Posterior vena cava (tissue), 2 donors: ENCODE results near the gene ACTC1. TPM values are rescaled to one million over a fixed set of nuclear protein-coding genes. Genes with fewer than 3 reads are reported as not detected.

ENCODE experiments used
- DNase-seq: peaks from one replicate; pipeline ENCODE4 v3.0.0-alpha.2; 2020; ENCODE audit warnings: low spot score
- intact Hi-C, 2 donors: fragments of 100-400 bp; cut with DNase I; formaldehyde crosslinking; loops; one replicate each; pipeline versions ENCODE4 v1.14.1 to v1.14.2; 2022 to 2023
- total RNA-seq, 2 donors: library from RNA; stranded (reverse); fragmentation: NEBNext Ultra II Directional; extraction: Animal tissue kit (Norgen Biotek cat#: 25700); gene quantifications; one replicate each; pipeline ENCODE4 v1.2.1, GENCODE V29; 2021
- donor health status: DM: yes; HTN: yes; CAD: no.
- donor health status: DM: yes; HTN: yes; CAD: no.

The ACTC1 gene
- total RNA-seq, 2 donors from 2014 or later: 93.6 to 93.8 TPM

- intact Hi-C loops: no loop called here
- DNase-seq: no peak
Measured at GRCh38 chr15:34802803-34803750, 7.7 kb upstream of the ACTC1 start.

DNA sequence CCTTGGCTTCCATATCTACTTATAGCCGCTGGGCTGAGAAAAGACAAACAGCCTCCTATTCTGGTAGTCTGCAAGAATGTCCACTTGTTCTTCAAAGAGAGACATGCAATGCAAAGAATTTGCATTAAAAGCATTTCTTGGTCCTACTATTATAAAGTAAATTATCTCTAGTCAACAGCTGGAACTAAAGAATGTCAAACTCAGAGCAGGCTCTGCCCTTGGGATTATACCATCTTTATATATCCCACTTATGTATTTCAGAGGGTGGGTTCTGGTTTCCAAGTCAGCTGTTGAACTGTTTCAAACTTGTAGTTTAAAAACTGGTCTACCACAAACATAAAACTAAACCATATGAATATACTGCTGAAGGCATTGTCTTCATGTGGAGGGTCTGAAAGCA lies 7.0 kb upstream of the ACTC1 start:
- intact Hi-C loops: no loop called here
- DNase-seq: no peak

GRCh38 chr15:34799149-34800101 lies 4.1 kb upstream of the ACTC1 start:
- intact Hi-C loops: no loop called here
- no peak for DNase-seq

DNA sequence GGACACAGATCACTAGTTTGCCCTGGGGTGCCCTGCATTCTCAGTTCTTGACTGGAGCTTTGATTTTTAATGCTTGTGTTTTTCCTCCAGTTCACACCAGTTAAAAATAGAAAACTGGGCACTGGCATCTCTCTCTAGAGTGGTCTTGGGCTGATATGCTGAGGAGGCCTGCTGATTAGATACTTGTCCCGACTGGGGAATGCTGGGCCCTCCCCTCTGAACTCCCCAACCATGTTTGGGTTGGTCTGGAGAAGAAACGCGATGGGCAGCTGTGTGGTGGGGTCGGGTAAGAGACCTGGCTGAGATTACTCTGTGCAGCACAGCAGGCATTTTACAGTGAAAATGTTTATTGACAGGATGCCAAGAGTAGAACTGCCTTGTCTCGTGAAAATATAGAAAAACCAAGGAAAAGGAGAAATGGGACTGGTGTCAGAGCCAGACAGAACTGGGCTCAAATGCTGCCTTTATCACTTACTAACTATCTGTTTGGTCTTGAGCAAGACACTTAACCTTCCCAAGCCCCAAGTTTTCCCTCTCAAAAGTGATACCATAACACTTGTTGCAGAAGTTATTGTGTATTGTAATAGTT lies 1.6 kb upstream of the ACTC1 start:
- DNase-seq: no peak
- intact Hi-C loops: no loop called here

GRCh38 chr15:34794590-34795206 lies 651 bp downstream of the ACTC1 start:
- DNase-seq: no peak

GRCh38 chr15:34793901-34794300 lies 1.4 kb downstream of the ACTC1 start:
- intact Hi-C loops: no loop called here
- no peak for DNase-seq

More at GRCh38 chr15:34794590-34795206, 651 bp downstream of the ACTC1 start:
- intact Hi-C loops: no loop called here

- DNase-seq: no peak
- intact Hi-C loops: no loop called here
Measured at GRCh38 chr15:34793071-34793470, 2.3 kb downstream of the ACTC1 start.

GRCh38 chr15:34791701-34792100 lies 3.6 kb downstream of the ACTC1 start:
- intact Hi-C loops: no loop called here
- DNase-seq: no peak

- DNase-seq: no peak
- intact Hi-C loops: no loop called here
Measured at GRCh38 chr15:34790121-34790520, 5.2 kb downstream of the ACTC1 start.

DNA sequence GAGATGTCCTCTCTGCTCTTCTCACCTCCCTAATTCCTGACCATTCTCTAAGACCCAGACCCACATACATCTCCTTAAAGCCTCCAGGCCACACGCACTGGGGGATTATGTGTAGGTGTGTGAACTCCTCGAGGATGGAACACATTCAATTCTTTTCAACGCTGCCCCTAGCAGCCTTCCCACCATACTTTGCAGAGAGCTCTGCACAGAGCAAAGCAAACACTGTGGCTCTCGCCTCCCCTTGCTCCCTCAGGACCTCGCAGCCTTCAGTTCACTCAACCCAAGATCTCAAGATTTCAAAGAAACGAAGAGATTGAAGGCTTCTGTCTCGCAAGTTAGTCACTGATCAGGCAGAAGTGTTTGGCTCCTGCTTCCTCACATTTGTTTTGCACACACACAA lies 6.0 kb downstream of the ACTC1 start:
- intact Hi-C loops: no loop called here
- DNase-seq: no peak

DNA sequence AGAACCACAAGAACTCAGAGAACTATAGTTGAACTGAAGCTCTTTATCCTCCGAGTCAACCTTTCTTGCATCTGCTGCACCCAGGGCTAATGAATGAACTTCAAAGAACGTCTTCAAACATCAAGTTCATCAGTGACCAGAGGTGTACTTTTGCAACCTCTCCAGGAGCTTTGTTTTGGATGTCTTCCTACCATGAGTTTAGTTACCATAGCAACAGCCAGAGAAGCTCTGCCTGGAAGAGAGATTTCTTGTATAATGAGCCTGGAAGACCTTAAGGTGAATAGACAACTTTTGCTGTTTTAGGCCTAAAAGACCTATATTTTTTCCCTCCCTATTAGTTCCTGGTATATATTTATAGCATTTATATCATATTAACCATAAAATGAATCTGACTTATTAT lies 9.1 kb downstream of the ACTC1 start:
- DNase-seq: no peak
- intact Hi-C loops: no loop called here

GRCh38 chr15:34783991-34784390 lies 11.4 kb downstream of the ACTC1 start:
- intact Hi-C loops: no loop called here

DNA sequence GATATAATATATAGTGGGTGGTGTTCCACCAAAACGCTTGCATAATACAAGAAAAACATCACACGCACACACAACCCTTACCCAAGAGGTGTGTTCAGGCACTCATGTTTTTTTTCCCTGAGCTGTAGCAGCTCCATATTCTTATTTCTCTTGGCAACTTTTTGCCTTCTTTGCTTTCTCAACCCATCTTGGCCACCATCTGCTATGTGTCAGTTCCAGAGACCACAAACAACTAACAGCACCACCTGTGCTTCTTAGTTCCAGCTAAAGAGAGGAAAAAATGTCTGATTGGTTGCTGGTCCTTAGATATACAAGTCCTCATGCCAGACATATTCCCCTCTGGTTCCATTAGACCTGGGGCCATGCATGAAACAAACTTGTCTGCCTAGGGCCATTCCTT lies 11.9 kb downstream of the ACTC1 start:
- DNase-seq: no peak
- intact Hi-C loops: no loop called here

More at GRCh38 chr15:34783991-34784390, 11.4 kb downstream of the ACTC1 start:
- DNase-seq: no peak

- intact Hi-C loops: no loop called here
- DNase-seq: no peak
Measured at GRCh38 chr15:34782901-34783300, 12.4 kb downstream of the ACTC1 start.

- intact Hi-C loops: no loop called here
Measured at GRCh38 chr15:34780725-34781124, 14.6 kb downstream of the ACTC1 start.

DNA sequence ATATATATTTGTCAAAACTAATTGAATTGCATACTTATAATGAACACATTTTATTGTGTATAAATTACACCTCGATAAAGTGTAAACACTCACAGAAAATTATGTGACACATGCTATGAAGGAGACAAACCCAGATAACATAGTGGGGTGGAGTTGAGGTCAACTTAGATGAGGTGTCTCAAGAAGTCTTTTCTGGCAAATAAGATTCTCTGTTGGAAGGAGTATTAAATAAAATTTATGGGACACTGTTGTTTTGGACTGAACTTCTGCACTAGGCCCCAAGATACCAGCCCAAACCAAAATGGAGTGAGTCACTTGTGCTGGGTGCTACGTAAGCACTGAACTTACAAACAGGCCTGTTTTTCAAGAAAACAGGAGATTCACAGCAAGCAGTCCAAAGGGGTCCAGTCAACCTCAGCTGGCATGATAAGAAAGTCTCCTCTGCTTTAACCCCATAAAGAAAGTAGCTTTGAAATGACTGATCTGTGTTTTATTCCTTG lies 18.7 kb downstream of the ACTC1 start:
- DNase-seq: no peak
- intact Hi-C loops: no loop called here

More at GRCh38 chr15:34780725-34781124, 14.6 kb downstream of the ACTC1 start:
- DNase-seq: no peak

DNA sequence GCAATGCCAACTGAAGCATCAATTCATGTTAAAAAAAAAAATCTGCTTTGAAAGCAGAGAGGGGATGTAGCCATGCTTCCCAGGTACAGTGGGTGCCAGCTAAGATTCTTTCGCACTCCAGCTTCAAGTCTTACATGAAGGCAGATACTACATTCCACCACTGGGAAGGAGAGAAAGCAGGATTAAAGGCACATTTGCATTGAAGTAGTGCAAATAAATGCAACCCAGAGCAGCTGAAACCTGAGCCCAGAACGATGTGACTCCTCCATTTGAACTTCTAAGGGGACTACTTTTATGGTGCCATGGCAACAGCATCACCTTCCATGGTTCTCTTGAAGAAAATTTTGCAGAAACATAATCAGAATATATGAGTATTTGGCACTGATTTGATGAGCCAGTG lies 21.4 kb downstream of the ACTC1 start:
- intact Hi-C loops: no loop called here
- no peak for DNase-seq

- intact Hi-C loops: no loop called here
- no peak for DNase-seq
Measured at GRCh38 chr15:34773013-34773412, 22.3 kb downstream of the ACTC1 start.

DNA sequence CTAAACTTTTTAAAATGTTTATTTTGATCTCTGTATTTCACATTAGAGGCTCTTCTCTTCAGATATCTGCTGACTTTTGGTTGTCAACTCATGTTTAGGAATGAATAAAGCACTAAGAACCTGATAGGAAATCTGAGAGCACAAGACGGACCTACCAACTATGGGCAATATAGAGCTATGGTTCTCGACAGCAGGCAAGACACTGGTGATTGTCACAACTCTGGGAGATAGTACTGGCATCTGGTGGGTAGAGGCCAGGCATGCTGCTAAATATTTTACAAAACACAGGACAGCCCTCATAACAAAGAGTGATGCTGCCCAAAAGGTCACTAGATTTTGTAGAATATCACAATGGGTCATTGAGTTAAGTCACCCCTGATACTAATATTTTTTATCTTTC lies 23.0 kb downstream of the ACTC1 start:
- intact Hi-C loops: no loop called here
- no peak for DNase-seq
